ENCODE results near the gene GRIP2. TPM values are rescaled to one million over a fixed set of nuclear protein-coding genes. Genes with fewer than 3 reads are reported as not detected.

Gene GRIP2
- total RNA-seq, 4 donors from 2014 or later, result 0.80 to 12.4 (median 1.4) TPM; not detected in 1

DNA sequence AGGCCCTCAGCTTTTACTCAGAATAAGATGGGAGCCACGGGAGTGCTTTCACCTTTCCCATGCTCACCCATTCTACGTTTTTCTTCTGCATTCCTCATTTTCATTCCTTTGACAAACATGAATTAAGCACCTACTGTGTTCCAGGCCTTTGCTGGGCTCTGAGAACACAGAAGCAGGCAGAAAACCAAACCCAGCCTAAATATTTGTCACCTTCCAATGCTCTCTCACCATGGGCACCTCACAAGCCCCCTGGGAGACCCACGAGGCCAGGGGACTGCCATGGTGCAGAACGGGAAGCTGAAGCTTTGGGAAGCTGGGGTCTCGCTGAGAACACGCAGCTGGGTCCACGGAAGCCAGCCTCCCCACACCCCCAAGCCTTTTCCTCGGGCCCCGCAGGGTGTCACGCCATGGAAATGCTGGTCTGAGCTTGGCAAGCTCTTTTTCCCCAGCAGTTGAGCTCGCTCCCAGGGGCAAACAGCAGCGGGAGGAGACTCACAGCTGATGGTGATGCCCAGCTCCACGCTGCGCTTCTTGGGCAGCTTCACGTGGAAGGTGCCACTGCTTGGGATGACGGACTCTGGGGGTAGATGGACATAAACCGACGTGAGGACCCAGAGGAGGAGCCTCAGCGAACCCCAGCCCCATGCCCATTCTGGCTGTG, 27.7 kb downstream of the GRIP2 start:
- TF ChIP-seq, protein P1, sequence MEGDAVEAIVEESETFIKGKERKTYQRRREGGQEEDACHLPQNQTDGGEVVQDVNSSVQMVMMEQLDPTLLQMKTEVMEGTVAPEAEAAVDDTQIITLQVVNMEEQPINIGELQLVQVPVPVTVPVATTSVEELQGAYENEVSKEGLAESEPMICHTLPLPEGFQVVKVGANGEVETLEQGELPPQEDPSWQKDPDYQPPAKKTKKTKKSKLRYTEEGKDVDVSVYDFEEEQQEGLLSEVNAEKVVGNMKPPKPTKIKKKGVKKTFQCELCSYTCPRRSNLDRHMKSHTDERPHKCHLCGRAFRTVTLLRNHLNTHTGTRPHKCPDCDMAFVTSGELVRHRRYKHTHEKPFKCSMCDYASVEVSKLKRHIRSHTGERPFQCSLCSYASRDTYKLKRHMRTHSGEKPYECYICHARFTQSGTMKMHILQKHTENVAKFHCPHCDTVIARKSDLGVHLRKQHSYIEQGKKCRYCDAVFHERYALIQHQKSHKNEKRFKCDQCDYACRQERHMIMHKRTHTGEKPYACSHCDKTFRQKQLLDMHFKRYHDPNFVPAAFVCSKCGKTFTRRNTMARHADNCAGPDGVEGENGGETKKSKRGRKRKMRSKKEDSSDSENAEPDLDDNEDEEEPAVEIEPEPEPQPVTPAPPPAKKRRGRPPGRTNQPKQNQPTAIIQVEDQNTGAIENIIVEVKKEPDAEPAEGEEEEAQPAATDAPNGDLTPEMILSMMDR (IDR thresholded peaks at IDR 0.05), result no peak
- TF ChIP-seq POLR2A (IDR thresholded peaks at IDR 0.05), result no peak
- Histone ChIP-seq H3K4me1 (no peaks in the 10 kb centered on the region), H3K36me3 (no peaks in the 10 kb centered on the region), H3K27ac (no peak overlapping the region), H3K4me3 (no peak overlapping the region), H3K27me3 (no peaks in the 10 kb centered on the region), H3K9me3 (no peaks in the 10 kb centered on the region)
- DNase-seq, result peak in 1 of 3 donors; percentile 37

DNA sequence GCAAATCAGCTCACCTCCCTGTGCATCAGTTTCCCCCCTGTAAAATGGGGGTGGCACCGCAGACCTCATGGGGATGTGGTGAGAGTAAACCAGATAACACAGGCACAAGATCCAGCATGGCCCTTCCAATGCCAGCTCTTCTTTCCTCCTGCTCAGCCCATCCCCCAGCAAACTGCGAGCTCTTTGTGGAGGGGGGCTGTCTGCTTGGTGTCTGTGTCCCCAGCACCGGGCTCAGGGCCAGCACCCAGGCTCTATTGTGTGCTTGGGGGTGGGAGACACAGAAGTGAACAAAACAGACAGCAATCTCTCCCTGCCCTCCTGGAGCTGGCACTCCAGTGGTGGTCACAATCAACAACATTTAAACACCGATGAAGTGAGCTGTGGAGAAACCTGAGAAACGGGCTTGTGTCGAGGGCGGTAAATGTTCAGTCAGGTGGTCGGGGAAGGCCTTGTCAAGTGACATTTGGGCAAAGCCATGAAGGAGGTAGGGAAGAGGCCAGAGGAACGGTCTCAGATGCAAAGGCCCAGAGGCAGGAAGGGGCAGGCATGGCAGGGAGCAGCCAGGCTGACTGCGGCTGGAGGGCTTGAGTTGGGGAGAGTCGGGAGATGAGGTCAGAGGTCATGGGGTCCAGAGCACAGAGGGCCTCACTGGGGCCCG, 28.4 kb downstream of the GRIP2 start:
- H3K27me3 ChIP-seq, result no peaks in the 10 kb centered on the region
- H3K4me3 ChIP-seq, result no peak overlapping the region
- peak in 1 of 3 donors; percentile 28 for DNase-seq
- H3K4me1 ChIP-seq, result no peaks in the 10 kb centered on the region
- no peak overlapping the region for H3K27ac ChIP-seq
- H3K36me3 ChIP-seq, result no peaks in the 10 kb centered on the region
- no peaks in the 10 kb centered on the region for H3K9me3 ChIP-seq
- TF ChIP-seq, protein P1 (IDR thresholded peaks at IDR 0.05), result no peak
- no peak for TF ChIP-seq POLR2A (IDR thresholded peaks at IDR 0.05)

DNA sequence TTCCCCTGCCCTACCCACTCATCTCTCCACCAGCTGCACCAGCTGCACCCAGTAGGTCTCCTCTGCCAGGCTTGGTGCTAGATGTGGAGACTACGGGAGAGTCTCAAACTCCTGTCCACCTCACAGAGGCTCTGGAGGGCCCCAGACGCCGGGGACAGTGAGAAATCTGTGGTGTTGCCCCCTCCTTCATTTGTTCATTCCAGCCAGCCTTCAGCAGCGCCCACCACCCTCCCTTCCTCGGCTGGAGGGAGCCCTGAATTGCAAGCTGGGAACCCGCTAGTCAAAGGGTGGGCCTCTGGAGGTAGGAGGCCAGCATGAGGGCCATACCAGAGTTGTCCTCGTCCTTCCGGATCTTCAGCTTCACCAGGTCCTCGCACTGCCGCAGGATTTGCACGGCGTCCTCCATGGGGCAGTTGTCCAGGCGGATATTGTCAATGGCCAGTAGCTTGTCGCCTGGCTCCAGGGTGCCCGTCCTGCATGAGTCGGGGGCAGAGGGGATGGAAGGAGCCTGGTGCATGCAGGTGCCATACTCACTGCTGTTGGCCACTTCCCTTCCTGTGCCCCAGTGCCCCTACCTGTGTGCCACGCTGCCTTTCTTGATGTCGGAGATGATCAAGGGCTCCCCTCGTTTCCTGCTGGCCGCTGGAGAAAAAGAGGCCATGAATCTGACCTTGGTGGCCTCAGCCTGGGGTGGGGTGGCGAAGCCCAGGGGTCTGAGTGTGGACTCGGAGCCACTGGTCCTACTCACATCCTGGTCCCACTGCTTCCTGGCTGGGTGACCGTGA, 29.1 kb downstream of the GRIP2 start:
- H3K4me1 ChIP-seq, result no peaks in the 10 kb centered on the region
- peak in 1 of 3 donors; percentile 29 for DNase-seq
- no peak for TF ChIP-seq POLR2A (IDR thresholded peaks at IDR 0.05)
- TF ChIP-seq, protein P1 (IDR thresholded peaks at IDR 0.05), result no peak
- H3K4me3 ChIP-seq, result no peak overlapping the region
- H3K36me3 ChIP-seq, result no peaks in the 10 kb centered on the region
- H3K9me3 ChIP-seq, result no peaks in the 10 kb centered on the region
- no peak overlapping the region for H3K27ac ChIP-seq
- no peaks in the 10 kb centered on the region for H3K27me3 ChIP-seq

DNA sequence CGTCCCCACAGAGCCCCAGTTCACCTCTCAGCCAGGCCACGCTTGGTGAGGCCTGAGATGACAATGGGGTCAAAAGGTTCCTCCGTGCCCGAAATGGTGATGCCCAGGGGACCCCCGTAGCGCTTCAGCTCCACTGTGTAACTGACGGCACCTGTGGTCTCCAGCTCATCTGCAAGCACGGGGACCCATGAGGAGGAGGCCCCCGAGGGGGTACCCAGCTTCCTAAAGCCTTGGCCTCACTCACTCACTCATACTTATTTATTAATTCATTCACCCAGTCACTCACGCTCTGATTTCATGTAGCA, 30.4 kb downstream of the GRIP2 start:
- H3K36me3 ChIP-seq, result no peaks in the 10 kb centered on the region
- H3K4me3 ChIP-seq, result no peak overlapping the region
- H3K4me1 ChIP-seq, result no peaks in the 10 kb centered on the region
- H3K9me3 ChIP-seq, result no peaks in the 10 kb centered on the region
- H3K27ac ChIP-seq, result no peak overlapping the region
- peak in 1 of 3 donors; percentile 34 for DNase-seq
- H3K27me3 ChIP-seq, result no peaks in the 10 kb centered on the region
- TF ChIP-seq, protein P1 (IDR thresholded peaks at IDR 0.05), result no peak
- no peak for TF ChIP-seq POLR2A (IDR thresholded peaks at IDR 0.05)

DNA sequence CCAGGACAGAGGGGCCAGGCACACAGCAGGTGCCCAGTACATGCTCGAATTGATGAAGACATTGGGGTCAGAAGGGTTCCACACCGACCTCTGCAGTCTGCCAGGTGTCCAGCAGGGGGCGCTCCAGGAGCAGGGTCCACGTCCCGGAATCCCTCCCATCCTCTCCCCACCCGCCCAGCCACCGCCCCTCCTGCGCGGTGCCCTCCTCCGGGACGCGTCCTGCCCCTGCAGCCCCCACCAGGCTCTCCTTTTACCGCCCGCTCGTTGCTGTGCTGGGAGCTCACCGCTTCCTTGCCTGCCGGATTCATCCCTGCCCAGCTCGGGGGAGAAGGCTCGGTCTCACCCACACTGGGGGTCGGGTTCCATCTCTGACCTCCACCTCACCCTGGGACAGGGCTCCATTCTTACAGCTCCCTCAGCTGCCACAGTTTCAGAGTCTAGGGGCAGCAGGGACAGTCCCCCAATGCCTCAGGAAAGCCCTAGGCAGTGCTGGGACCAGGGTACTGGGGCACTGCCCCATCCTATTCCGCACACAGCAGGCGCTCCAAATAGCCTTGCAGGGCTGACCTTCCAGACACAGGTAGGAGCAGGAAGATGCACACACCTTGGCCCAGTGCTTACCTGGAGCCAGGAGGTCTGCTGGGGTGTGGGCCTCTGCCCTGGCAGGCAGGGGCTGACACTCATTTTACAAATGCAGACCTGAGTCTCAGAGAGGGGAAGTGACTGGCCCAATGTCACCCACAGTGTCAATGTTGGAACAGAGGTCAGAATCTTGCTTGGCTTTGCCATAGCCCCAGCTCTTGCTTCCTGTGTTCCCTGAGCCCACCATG, 31.0 kb downstream of the GRIP2 start:
- no peak overlapping the region for H3K27ac ChIP-seq
- no peaks in the 10 kb centered on the region for H3K36me3 ChIP-seq
- no peaks in the 10 kb centered on the region for H3K27me3 ChIP-seq
- no peak overlapping the region for H3K4me3 ChIP-seq
- TF ChIP-seq, protein P1 (IDR thresholded peaks at IDR 0.05), result peak; percentile 25 to 91 (median 71)
- no peak for TF ChIP-seq POLR2A (IDR thresholded peaks at IDR 0.05)
- no peaks in the 10 kb centered on the region for H3K4me1 ChIP-seq
- H3K9me3 ChIP-seq, result no peaks in the 10 kb centered on the region
- DNase-seq, result peak; percentile 51 to 88 (median 80)
